Measurements from ENCODE around the gene RFTN1.

Gene RFTN1

DNA sequence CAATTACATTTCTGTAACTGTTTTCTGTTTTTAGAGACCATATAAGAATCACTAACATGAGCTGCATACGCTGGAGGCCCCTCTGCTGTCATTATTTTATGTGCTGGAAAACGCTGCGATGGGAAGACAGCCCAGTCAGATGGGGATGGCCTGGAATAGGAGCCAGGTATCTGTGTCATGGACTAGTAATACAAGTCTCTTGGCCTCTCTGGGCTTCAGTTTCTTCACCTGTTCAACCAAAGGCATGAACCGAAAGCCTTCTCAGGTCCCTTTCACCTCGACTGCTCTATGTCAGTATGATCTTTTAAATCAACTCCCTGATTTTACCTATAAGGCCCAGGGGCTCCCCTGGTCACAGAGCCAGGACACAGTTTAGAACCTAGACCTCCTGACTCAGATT lies 14.6 kb upstream of the RFTN1 start (continued):
- TF ChIP-seq, protein P1, sequence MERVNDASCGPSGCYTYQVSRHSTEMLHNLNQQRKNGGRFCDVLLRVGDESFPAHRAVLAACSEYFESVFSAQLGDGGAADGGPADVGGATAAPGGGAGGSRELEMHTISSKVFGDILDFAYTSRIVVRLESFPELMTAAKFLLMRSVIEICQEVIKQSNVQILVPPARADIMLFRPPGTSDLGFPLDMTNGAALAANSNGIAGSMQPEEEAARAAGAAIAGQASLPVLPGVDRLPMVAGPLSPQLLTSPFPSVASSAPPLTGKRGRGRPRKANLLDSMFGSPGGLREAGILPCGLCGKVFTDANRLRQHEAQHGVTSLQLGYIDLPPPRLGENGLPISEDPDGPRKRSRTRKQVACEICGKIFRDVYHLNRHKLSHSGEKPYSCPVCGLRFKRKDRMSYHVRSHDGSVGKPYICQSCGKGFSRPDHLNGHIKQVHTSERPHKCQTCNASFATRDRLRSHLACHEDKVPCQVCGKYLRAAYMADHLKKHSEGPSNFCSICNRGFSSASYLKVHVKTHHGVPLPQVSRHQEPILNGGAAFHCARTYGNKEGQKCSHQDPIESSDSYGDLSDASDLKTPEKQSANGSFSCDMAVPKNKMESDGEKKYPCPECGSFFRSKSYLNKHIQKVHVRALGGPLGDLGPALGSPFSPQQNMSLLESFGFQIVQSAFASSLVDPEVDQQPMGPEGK (CRISPR knock-in tag; IDR thresholded peaks at IDR 0.05; ENCODE audit: borderline replicate concordance): no peak
- TF ChIP-seq OSR1 (CRISPR knock-in tag; IDR thresholded peaks at IDR 0.05) (no peak), ZFP30 (CRISPR knock-in tag; IDR thresholded peaks at IDR 0.05) (no peak), ZNF565 (CRISPR knock-in tag; conservative IDR thresholded peaks at IDR 0.05; ENCODE audit: low read depth) (no peak), ISL1 (CRISPR knock-in tag; IDR thresholded peaks at IDR 0.05) (no peak), TCF4 (CRISPR knock-in tag; IDR thresholded peaks at IDR 0.05; ENCODE audit: borderline replicate concordance) (no peak), ZNF8 (CRISPR knock-in tag; IDR thresholded peaks at IDR 0.05) (no peak), ZFP3 (CRISPR knock-in tag; IDR thresholded peaks at IDR 0.05) (no peak), RARB (CRISPR knock-in tag; IDR thresholded peaks at IDR 0.05) (no peak)
- TF ChIP-seq, protein P2, sequence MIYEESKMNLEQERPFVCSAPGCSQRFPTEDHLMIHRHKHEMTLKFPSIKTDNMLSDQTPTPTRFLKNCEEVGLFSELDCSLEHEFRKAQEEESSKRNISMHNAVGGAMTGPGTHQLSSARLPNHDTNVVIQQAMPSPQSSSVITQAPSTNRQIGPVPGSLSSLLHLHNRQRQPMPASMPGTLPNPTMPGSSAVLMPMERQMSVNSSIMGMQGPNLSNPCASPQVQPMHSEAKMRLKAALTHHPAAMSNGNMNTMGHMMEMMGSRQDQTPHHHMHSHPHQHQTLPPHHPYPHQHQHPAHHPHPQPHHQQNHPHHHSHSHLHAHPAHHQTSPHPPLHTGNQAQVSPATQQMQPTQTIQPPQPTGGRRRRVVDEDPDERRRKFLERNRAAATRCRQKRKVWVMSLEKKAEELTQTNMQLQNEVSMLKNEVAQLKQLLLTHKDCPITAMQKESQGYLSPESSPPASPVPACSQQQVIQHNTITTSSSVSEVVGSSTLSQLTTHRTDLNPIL (CRISPR knock-in tag; IDR thresholded peaks at IDR 0.05; ENCODE audit: low read depth): no peak
- TF ChIP-seq, protein P3, sequence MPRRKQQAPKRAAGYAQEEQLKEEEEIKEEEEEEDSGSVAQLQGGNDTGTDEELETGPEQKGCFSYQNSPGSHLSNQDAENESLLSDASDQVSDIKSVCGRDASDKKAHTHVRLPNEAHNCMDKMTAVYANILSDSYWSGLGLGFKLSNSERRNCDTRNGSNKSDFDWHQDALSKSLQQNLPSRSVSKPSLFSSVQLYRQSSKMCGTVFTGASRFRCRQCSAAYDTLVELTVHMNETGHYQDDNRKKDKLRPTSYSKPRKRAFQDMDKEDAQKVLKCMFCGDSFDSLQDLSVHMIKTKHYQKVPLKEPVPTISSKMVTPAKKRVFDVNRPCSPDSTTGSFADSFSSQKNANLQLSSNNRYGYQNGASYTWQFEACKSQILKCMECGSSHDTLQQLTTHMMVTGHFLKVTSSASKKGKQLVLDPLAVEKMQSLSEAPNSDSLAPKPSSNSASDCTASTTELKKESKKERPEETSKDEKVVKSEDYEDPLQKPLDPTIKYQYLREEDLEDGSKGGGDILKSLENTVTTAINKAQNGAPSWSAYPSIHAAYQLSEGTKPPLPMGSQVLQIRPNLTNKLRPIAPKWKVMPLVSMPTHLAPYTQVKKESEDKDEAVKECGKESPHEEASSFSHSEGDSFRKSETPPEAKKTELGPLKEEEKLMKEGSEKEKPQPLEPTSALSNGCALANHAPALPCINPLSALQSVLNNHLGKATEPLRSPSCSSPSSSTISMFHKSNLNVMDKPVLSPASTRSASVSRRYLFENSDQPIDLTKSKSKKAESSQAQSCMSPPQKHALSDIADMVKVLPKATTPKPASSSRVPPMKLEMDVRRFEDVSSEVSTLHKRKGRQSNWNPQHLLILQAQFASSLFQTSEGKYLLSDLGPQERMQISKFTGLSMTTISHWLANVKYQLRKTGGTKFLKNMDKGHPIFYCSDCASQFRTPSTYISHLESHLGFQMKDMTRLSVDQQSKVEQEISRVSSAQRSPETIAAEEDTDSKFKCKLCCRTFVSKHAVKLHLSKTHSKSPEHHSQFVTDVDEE (CRISPR knock-in tag; IDR thresholded peaks at IDR 0.05): no peak

GRCh38 chr3:16524196-16524595 lies 10.7 kb upstream of the RFTN1 start:
- ATAC-seq: no peak
- TF ChIP-seq ZC3H10 (CRISPR knock-in tag; IDR thresholded peaks at IDR 0.05) (no peak), TOX (CRISPR knock-in tag; IDR thresholded peaks at IDR 0.05; ENCODE audit: borderline replicate concordance) (no peak)

- no peak for TF ChIP-seq BACH2 (CRISPR knock-in tag; IDR thresholded peaks at IDR 0.05; ENCODE audit: borderline replicate concordance)
- TF ChIP-seq ESRRG (CRISPR knock-in tag; IDR thresholded peaks at IDR 0.05): no peak
- no peak for TF ChIP-seq GLIS3 (CRISPR knock-in tag; IDR thresholded peaks at IDR 0.05)
- TF ChIP-seq OSR1 (CRISPR knock-in tag; IDR thresholded peaks at IDR 0.05): no peak
- no peak for TF ChIP-seq SNAI2 (CRISPR knock-in tag; IDR thresholded peaks at IDR 0.05)
- TF ChIP-seq, protein P3 (CRISPR knock-in tag; IDR thresholded peaks at IDR 0.05): no peak
- TF ChIP-seq, protein P2 (CRISPR knock-in tag; IDR thresholded peaks at IDR 0.05; ENCODE audit: low read depth): no peak
- no peak for TF ChIP-seq TOX (CRISPR knock-in tag; IDR thresholded peaks at IDR 0.05; ENCODE audit: borderline replicate concordance)
- TF ChIP-seq ZFP30 (CRISPR knock-in tag; IDR thresholded peaks at IDR 0.05): no peak
- no peak for TF ChIP-seq ZFP3 (CRISPR knock-in tag; IDR thresholded peaks at IDR 0.05)
- TF ChIP-seq PPARA (CRISPR knock-in tag; IDR thresholded peaks at IDR 0.05; ENCODE audit: borderline replicate concordance): no peak
- TF ChIP-seq ZC3H10 (CRISPR knock-in tag; IDR thresholded peaks at IDR 0.05): no peak
- TF ChIP-seq, protein P4, sequence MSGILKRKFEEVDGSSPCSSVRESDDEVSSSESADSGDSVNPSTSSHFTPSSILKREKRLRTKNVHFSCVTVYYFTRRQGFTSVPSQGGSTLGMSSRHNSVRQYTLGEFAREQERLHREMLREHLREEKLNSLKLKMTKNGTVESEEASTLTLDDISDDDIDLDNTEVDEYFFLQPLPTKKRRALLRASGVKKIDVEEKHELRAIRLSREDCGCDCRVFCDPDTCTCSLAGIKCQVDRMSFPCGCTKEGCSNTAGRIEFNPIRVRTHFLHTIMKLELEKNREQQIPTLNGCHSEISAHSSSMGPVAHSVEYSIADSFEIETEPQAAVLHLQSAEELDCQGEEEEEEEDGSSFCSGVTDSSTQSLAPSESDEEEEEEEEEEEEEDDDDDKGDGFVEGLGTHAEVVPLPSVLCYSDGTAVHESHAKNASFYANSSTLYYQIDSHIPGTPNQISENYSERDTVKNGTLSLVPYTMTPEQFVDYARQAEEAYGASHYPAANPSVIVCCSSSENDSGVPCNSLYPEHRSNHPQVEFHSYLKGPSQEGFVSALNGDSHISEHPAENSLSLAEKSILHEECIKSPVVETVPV (CRISPR knock-in tag; IDR thresholded peaks at IDR 0.05): no peak
- TF ChIP-seq TCF4 (CRISPR knock-in tag; IDR thresholded peaks at IDR 0.05; ENCODE audit: borderline replicate concordance): no peak
- TF ChIP-seq ZNF70 (CRISPR knock-in tag; IDR thresholded peaks at IDR 0.05): no peak
- TF ChIP-seq ISL1 (CRISPR knock-in tag; IDR thresholded peaks at IDR 0.05): no peak
- TF ChIP-seq ZNF8 (CRISPR knock-in tag; IDR thresholded peaks at IDR 0.05): no peak
- TF ChIP-seq CSDC2 (CRISPR knock-in tag; IDR thresholded peaks at IDR 0.05): no peak
- no peak for TF ChIP-seq ZNF565 (CRISPR knock-in tag; conservative IDR thresholded peaks at IDR 0.05; ENCODE audit: low read depth)
- TF ChIP-seq POU6F1 (CRISPR knock-in tag; IDR thresholded peaks at IDR 0.05; ENCODE audit: borderline replicate concordance, low read depth): no peak
- ATAC-seq: no peak
These were observed 10.3 kb upstream of the RFTN1 start for GRCh38 chr3:16523778-16524177.
